ENCODE results near the gene FAM98C. TPM values are rescaled to one million over a fixed set of nuclear protein-coding genes. Genes with fewer than 3 reads are reported as not detected.
A peak's percentile ranks its signal among the peaks of the same experiment; 100 is the strongest.

The FAM98C gene
- polyA plus RNA-seq, 4 donors = 10.4 to 23.6 (median 14.2) TPM

DNA sequence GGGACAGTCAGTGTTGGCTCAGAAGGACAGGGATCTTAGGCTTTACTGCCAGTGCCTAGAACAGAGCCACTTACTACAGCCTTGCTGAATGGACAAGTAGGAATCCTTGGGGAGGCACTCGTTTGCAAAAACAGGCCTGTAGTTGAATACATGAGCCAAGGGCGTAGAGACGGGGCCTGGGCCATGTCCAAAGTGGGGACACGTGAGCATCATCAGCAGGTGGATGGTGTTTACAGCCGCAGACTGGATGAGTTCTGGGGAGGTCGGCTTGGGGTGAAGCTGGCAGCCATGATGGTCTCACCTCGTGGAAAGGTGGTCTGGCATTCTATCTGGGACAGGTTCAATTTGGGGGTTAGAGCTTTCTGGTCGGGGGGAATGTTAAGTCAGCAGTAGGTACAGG is 48.1 kb downstream of the FAM98C start:
- no peak for DNase-seq (ENCODE audit: low read depth in 4 of 4, low spot score in 3 of 4)

- DNase-seq (ENCODE audit: low read depth in 4 of 4, low spot score in 3 of 4) = no peak
These were observed 48.7 kb downstream of the FAM98C start for GRCh38 chr19:38451629-38452028.

- DNase-seq (ENCODE audit: low read depth in 4 of 4, low spot score in 3 of 4) = no peak
These were observed 49.8 kb downstream of the FAM98C start for GRCh38 chr19:38452430-38453366.

DNA sequence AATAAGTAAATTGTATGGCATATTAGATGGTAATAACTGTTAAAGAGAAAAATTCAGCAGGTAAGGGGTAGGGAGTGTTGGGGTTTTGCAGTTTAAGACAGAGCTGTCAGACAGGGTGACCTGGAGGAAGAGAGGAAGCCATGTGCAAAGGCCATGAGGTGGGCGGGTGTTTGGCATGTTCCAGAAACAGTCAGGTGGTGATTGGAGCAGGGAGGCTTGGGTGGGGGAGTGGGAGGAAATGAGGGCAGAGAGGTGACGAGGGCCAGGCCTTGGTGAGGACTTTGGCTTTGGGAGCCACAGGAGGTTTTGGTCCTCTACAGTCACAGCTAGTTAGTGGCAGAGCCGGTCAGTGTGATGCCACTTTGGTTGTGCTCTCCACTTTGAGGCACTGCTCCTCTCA is 50.7 kb downstream of the FAM98C start:
- DNase-seq (ENCODE audit: low read depth in 4 of 4, low spot score in 3 of 4) = no peak

DNA sequence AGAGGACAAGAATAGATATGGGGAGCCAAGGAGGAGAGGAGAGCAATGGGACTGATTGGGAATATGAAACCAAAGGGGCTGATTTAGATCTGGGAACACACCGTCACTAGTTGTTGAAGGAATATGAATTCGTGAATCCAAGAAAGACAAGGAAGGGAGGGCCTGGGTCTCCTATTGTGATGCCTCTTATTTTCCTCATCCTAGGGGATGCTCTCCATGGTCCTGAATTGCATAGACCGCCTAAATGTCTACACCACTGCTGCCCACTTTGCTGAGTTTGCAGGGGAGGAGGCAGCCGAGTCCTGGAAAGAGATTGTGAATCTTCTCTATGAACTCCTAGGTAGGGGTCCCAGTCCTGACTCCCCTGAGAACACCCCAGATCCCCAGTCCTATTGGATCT is 52.1 kb downstream of the FAM98C start:
- peak in 3 of 4 donors; percentile 12 to 48 (median 26) for DNase-seq (ENCODE audit: low read depth in 4 of 4, low spot score in 3 of 4)

GRCh38 chr19:38457202-38457601 is 54.3 kb downstream of the FAM98C start:
- DNase-seq (ENCODE audit: low read depth in 4 of 4, low spot score in 3 of 4) = no peak

DNA sequence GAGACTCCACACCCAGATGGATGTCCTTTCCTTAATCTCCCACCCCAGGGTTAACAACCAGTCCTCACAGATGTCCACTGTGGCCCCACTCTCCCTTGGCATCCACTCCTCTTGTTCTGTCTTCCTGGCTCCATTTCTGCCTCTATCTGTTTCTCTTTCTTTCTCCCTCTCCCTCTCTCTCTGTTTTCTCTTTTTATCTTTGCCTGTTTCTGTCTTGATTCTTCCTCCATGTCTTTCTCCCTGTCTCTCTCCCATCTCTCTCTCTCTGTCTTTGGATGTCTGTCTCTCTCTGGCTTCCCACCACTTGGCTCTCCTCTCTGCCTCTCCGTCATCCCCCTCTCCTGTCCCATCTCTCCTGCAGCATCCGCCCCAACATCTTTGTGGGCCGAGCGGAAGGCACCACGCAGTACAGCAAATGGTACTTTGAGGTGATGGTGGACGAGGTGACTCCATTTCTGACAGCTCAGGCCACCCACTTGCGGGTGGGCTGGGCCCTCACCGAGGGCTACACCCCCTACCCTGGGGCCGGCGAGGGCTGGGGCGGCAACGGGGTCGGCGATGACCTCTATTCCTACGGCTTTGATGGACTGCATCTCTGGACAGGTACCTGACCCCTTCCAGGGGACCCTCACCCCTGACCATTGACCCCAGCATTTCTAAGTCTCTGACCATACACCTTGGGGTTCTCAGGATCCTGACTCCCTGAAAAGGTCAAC is 55.0 kb downstream of the FAM98C start:
- no peak for DNase-seq (ENCODE audit: low read depth in 4 of 4, low spot score in 3 of 4)

Other genes with a start within 250 kb of the FAM98C start
- 1 to 10 TPM; 1.6 to 3.3 (median 1.7) TPM for gene DPF1, start 178.9 kb upstream of the FAM98C start, polyA plus RNA-seq (ENCODE audit: insufficient read length in 4 of 4)
- 1 to 10 TPM; 4.8 to 8.3 (median 6.4) TPM for gene PPP1R14A, start 146.7 kb upstream of the FAM98C start, polyA plus RNA-seq (ENCODE audit: insufficient read length in 4 of 4)
- 100 to 1,000 TPM in 3 of 4 donors, 10 to 100 TPM in 1; 63.5 to 344 (median 297) TPM for gene SPINT2, start 138.5 kb upstream of the FAM98C start, polyA plus RNA-seq (ENCODE audit: insufficient read length in 4 of 4)
- gene C19orf33, start 98.8 kb upstream of the FAM98C start, polyA plus RNA-seq (ENCODE audit: insufficient read length in 4 of 4) = 10 to 100 TPM in 2 of 4 donors, 1 to 10 TPM in 2; 7.1 to 20.6 (median 11.5) TPM
- gene YIF1B, start 87.1 kb upstream of the FAM98C start, polyA plus RNA-seq (ENCODE audit: insufficient read length in 4 of 4) = 10 to 100 TPM; 28.3 to 40.9 (median 32.1) TPM
- gene KCNK6, start 83.2 kb upstream of the FAM98C start, polyA plus RNA-seq (ENCODE audit: insufficient read length in 4 of 4) = 1 to 10 TPM; 2.5 to 3.9 (median 3.0) TPM
- gene CATSPERG, start 67.3 kb upstream of the FAM98C start, polyA plus RNA-seq (ENCODE audit: insufficient read length in 4 of 4) = 1 to 10 TPM; 3.7 to 8.5 (median 5.2) TPM
- gene PSMD8, start 28.5 kb upstream of the FAM98C start, polyA plus RNA-seq (ENCODE audit: insufficient read length in 4 of 4) = 100 to 1,000 TPM; 124 to 168 (median 161) TPM
- under 1 TPM; 0.19 to 0.92 (median 0.56) TPM for gene GGN, start 15.1 kb upstream of the FAM98C start, polyA plus RNA-seq (ENCODE audit: insufficient read length in 4 of 4)
- gene SPRED3, start 14.4 kb upstream of the FAM98C start, polyA plus RNA-seq (ENCODE audit: insufficient read length in 4 of 4) = 1 to 10 TPM in 3 of 4 donors, under 1 TPM in 1; 0.63 to 1.8 (median 1.2) TPM
- 1 to 10 TPM in 2 of 4 donors, under 1 TPM in 2; 0.75 to 1.8 (median 0.99) TPM for gene RASGRP4, start 23.1 kb downstream of the FAM98C start, polyA plus RNA-seq (ENCODE audit: insufficient read length in 4 of 4)
- gene RYR1, start 30.6 kb downstream of the FAM98C start, polyA plus RNA-seq (ENCODE audit: insufficient read length in 4 of 4) = 10 to 100 TPM in 1 of 4 donors, 1 to 10 TPM in 3; 4.0 to 11.9 (median 4.9) TPM
- gene MAP4K1, start 214.9 kb downstream of the FAM98C start, polyA plus RNA-seq (ENCODE audit: insufficient read length in 4 of 4) = 1 to 10 TPM; 2.0 to 4.2 (median 3.1) TPM
- 100 to 1,000 TPM; 209 to 326 (median 302) TPM for gene EIF3K, start 216.1 kb downstream of the FAM98C start, polyA plus RNA-seq (ENCODE audit: insufficient read length in 4 of 4)
- gene ACTN4, start 244.6 kb downstream of the FAM98C start, polyA plus RNA-seq (ENCODE audit: insufficient read length in 4 of 4) = 100 to 1,000 TPM; 470 to 694 (median 623) TPM